PFSK-1 (cell line): ENCODE data around the gene ST6GALNAC3.

Source experiments
- FOXP2 ChIP-seq: optimal IDR thresholded peaks from 2 replicates; pipeline ENCODE3; 2011; ENCODE audit warnings: borderline replicate concordance, control low read depth, inconsistent platforms; ENCODE audit not compliant: insufficient read depth; ENCODE audit errors: extremely low read length, extremely low read depth
- POLR2AphosphoS5 ChIP-seq: IDR thresholded peaks from 2 replicates; pipeline ENCODE4 v1.6.1; 2012; ENCODE audit warnings: low read depth, mild to moderate bottlenecking, control low read depth, low read length, moderate library complexity
- SIN3A ChIP-seq: IDR thresholded peaks from 2 replicates; pipeline ENCODE4 v1.6.1; 2012; ENCODE audit warnings: mild to moderate bottlenecking, low read length, moderate library complexity, borderline replicate concordance; ENCODE audit not compliant: insufficient read depth
- TAF1 ChIP-seq: IDR thresholded peaks from 2 replicates; pipeline ENCODE4 v1.6.1; 2012; ENCODE audit warnings: low read length, control low read depth, borderline replicate concordance; ENCODE audit not compliant: insufficient read depth
- TF ChIP-seq, protein P1 (sequence below), 2 experiments: IDR thresholded peaks; 2 replicates each; pipeline versions ENCODE4 v1.6.1 to v1.8.0; 2011 to 2012; ENCODE audit warnings: low read depth in 2 of 2, low read length in 2 of 2, control low read depth in 1 of 2, inconsistent platforms in 1 of 2, mild to moderate bottlenecking in 1 of 2, moderate library complexity in 1 of 2; ENCODE audit not compliant: insufficient read depth in 1 of 2

The ST6GALNAC3 gene

DNA sequence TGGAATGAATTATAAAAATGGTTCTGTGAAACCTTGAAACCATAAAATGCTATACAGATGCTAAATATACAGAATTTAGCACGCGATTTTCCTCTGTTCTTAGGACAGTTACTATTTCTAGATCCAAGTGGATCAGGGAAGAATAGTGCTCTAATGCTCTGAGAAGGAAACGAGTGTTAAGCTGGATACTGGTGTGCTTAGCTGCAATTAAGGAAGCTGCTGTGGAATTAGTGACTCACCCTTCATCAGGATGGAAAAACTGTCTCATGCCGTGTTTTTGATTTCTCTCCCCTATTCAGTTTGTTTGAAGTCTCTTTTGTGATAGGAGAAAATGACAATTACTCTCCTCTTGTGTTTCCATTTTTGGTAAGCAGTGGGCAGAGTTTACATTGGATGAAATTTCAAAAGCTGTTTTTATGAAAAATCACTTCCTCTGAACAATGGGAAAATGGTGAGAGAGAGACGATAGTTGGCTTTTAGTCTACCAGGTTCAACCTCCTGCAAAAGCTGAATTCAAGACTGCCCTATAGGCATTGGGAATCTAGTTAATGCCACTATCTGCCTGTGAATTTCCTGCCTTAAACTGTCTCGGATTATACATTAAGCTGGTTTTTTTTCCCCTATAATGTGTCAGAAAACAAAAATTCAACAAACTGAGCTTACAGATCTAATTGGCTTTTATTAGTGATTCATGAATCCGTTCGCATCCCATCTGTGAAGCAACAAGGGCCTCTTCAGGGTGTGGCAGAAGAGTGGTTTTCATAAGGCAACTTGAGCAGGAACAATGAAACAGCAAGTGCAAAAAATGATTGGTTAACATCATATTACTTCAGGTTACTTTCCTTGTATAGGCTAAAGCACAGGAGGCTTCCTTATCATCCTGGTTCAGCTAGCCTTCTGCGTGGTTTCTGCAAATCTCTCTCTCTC lies 179.8 kb downstream of the ST6GALNAC3 start:
- TF ChIP-seq SIN3A (no peak), TAF1 (no peak)

DNA sequence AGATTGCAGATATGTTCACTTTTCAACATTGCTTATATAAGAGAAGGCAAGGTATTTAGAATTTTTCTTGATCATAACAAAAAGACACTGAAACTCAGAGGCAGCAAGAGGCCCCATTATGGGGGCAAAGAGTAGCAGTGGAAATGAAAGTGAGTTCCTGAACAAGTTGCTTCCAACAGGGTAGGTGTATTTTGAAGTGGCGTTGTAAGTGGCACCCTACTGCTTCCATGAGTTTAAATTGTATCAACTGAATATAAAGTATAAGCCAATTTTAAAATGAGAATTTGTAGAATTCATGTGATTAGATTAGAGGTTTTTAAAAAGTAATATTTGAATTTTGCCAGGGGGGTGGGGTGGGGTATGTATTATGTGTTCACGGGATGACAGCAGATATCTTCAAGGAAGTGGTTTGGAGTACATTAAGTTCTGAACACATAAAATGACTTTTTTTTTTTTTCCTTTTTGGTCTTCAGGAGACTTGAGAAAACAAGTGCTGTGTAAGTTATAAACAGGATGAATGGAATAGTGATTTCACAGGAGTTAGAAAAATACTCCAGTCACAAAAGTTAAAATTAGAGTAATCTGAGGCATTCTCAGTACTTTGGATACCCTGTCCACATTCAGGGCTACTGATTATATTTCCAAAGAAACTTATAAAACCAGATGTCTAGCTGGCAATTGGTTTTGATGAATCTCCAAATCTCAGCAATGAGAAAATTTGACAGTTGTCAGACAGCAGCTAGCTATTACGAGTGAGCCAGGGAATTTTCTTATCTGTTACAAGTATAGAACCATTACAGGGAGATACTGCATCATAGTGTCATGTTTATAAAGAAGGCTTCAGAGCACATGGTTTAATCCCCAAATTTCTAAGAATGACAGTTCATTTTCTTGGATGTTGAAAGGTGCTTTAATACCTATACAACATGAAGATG lies 182.0 kb downstream of the ST6GALNAC3 start:
- TF ChIP-seq FOXP2 (no peak), POLR2AphosphoS5 (no peak), TAF1 (no peak), SIN3A (no peak)
- TF ChIP-seq, protein P1, sequence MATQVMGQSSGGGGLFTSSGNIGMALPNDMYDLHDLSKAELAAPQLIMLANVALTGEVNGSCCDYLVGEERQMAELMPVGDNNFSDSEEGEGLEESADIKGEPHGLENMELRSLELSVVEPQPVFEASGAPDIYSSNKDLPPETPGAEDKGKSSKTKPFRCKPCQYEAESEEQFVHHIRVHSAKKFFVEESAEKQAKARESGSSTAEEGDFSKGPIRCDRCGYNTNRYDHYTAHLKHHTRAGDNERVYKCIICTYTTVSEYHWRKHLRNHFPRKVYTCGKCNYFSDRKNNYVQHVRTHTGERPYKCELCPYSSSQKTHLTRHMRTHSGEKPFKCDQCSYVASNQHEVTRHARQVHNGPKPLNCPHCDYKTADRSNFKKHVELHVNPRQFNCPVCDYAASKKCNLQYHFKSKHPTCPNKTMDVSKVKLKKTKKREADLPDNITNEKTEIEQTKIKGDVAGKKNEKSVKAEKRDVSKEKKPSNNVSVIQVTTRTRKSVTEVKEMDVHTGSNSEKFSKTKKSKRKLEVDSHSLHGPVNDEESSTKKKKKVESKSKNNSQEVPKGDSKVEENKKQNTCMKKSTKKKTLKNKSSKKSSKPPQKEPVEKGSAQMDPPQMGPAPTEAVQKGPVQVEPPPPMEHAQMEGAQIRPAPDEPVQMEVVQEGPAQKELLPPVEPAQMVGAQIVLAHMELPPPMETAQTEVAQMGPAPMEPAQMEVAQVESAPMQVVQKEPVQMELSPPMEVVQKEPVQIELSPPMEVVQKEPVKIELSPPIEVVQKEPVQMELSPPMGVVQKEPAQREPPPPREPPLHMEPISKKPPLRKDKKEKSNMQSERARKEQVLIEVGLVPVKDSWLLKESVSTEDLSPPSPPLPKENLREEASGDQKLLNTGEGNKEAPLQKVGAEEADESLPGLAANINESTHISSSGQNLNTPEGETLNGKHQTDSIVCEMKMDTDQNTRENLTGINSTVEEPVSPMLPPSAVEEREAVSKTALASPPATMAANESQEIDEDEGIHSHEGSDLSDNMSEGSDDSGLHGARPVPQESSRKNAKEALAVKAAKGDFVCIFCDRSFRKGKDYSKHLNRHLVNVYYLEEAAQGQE (IDR thresholded peaks at IDR 0.05; ENCODE audit: insufficient read depth in 1 of 2, low read depth in 2 of 2, low read length in 2 of 2), result no peak

- TF ChIP-seq FOXP2 (no peak), POLR2AphosphoS5 (no peak), SIN3A (no peak), TAF1 (no peak)
- TF ChIP-seq, protein P1 (IDR thresholded peaks at IDR 0.05; ENCODE audit: insufficient read depth in 1 of 2, low read depth in 2 of 2, low read length in 2 of 2), result no peak
These were observed 183.3 kb downstream of the ST6GALNAC3 start for GRCh38 chr1:76257823-76258222.

GRCh38 chr1:76259270-76259669 lies 184.7 kb downstream of the ST6GALNAC3 start:
- no peak for TF ChIP-seq POLR2AphosphoS5
- TF ChIP-seq, protein P1 (IDR thresholded peaks at IDR 0.05; ENCODE audit: insufficient read depth in 1 of 2, low read depth in 2 of 2, low read length in 2 of 2), result no peak
- no peak for TF ChIP-seq TAF1
- TF ChIP-seq FOXP2, result no peak
- TF ChIP-seq SIN3A, result no peak

DNA sequence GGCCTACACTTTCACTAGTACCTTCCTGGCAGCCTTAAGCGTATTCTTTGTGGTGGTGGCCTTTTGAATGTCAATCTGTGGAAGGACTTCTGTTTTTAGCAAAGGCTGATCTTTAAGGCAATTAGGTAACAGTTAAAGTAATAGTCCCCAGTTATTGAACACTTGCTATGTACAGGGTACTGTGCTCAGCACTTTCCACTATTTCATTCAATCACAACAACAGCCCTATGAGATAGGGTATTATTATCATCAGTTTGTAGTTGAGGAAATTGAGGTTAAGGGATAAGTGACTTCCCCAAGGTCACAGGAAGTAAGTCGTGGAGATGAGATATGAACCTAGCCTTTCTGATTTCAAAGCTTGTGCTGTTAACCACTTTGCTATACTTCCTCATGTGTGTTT lies 185.7 kb downstream of the ST6GALNAC3 start:
- TF ChIP-seq POLR2AphosphoS5 (no peak), TAF1 (no peak), SIN3A (no peak), FOXP2 (no peak)
- TF ChIP-seq, protein P1 (IDR thresholded peaks at IDR 0.05; ENCODE audit: insufficient read depth in 1 of 2, low read depth in 2 of 2, low read length in 2 of 2), result no peak
